GM19193 (cell line): Measurements from ENCODE around the gene AFM.

Experiments
- POLR2A ChIP-seq: IDR thresholded peaks from 4 replicates; pipeline ENCODE4 v1.6.1; 2011; ENCODE audit not compliant: insufficient read depth, insufficient read length; ENCODE audit errors: extremely low read depth

The AFM gene

GRCh38 chr4:73446336-73446938 lies 35.1 kb upstream of the AFM start:
- no peak for TF ChIP-seq POLR2A

GRCh38 chr4:73447671-73448070 lies 33.9 kb upstream of the AFM start:
- TF ChIP-seq POLR2A = no peak

GRCh38 chr4:73448448-73449203 lies 32.9 kb upstream of the AFM start:
- no peak for TF ChIP-seq POLR2A

GRCh38 chr4:73450398-73451004 lies 31.0 kb upstream of the AFM start:
- no peak for TF ChIP-seq POLR2A

GRCh38 chr4:73451404-73451803 lies 30.1 kb upstream of the AFM start:
- no peak for TF ChIP-seq POLR2A

GRCh38 chr4:73451981-73452747 lies 29.4 kb upstream of the AFM start:
- TF ChIP-seq POLR2A = no peak

- TF ChIP-seq POLR2A = no peak
These were observed 28.4 kb upstream of the AFM start for GRCh38 chr4:73452953-73453700.

- no peak for TF ChIP-seq POLR2A
These were observed 27.9 kb upstream of the AFM start for GRCh38 chr4:73453701-73454005.

GRCh38 chr4:73454920-73455319 lies 26.6 kb upstream of the AFM start:
- no peak for TF ChIP-seq POLR2A

GRCh38 chr4:73456177-73457022 lies 25.1 kb upstream of the AFM start:
- no peak for TF ChIP-seq POLR2A

- no peak for TF ChIP-seq POLR2A
These were observed 23.1 kb upstream of the AFM start for GRCh38 chr4:73458184-73459047.

- no peak for TF ChIP-seq POLR2A
These were observed 22.5 kb upstream of the AFM start for GRCh38 chr4:73459048-73459421.

- TF ChIP-seq POLR2A = no peak
These were observed 20.5 kb upstream of the AFM start for GRCh38 chr4:73460913-73461522.
